ENCODE data around the gene KMT2B. TPM values are rescaled to one million over a fixed set of nuclear protein-coding genes. Genes with fewer than 3 reads are reported as not detected.

The KMT2B gene
- total and polyA plus RNA-seq, 2 donors (not counting 1 experiment from before 2014, with no cell fraction given), result 85.6 to 96.9 TPM

GRCh38 chr19:35780058-35780457 is 62.3 kb downstream of the KMT2B start:
- Histone ChIP-seq H4K20me1 (ENCODE audit: control insufficient read depth, insufficient read depth, low read length, poor library complexity, severe bottlenecking) (no peaks in the 10 kb centered on the region), H3K4me3 (ENCODE audit: control extremely low read depth in 1 of 5, extremely low read depth in 1 of 5, insufficient read depth in 1 of 5, low read depth in 2 of 5, low read length in 4 of 5) (no peak overlapping the region), H3K79me2 (ENCODE audit: control insufficient read depth, insufficient read depth, low read length) (peaks cover 4% of the 10 kb centered on the region), H3K4me1 (ENCODE audit: control insufficient read depth in 2 of 2, insufficient read depth in 2 of 2, low read length in 2 of 2) (peaks cover 6 to 10% of the 10 kb centered on the region in 2 donors), H3K36me3 (replicated peaks in 1 of 2; ENCODE audit: control extremely low read depth in 1 of 2, control insufficient read depth in 1 of 2, extremely low read depth in 1 of 2, insufficient read depth in 2 of 2, low read length in 1 of 2) (peaks cover 0 to 5% of the 10 kb centered on the region in 2 experiments), H3K9me3 (ENCODE audit: control extremely low read depth in 1 of 3, control insufficient read depth in 2 of 3, insufficient read depth in 1 of 3, low read length in 2 of 3) (no peaks in the 10 kb centered on the region), H3K4me2 (replicated peaks; ENCODE audit: low read depth, low read length, poor library complexity, severe bottlenecking) (no peak overlapping the region), H3K9ac (ENCODE audit: low read length) (no peak overlapping the region), H2AFZ (ENCODE audit: insufficient read depth, low read depth, low read length, poor library complexity, severe bottlenecking) (no peak overlapping the region), H3K27me3 (replicated peaks in 1 of 4; ENCODE audit: control extremely low read depth in 1 of 4, control insufficient read depth in 3 of 4, insufficient read depth in 4 of 4, low read length in 3 of 4) (no peaks in the 10 kb centered on the region), H3K27ac (ENCODE audit: low read length in 2 of 2) (no peak overlapping the region)
- POLR2A ChIA-PET, result no interaction called here
- H3K4me3 Mint-ChIP-seq, result no peak overlapping the region
- H3K27me3 Mint-ChIP-seq, result no peaks in the 10 kb centered on the region
- no peaks in the 10 kb centered on the region for H3K9me3 Mint-ChIP-seq (ENCODE audit: insufficient read depth)
- DNase-seq (no peak), ATAC-seq (ENCODE audit: low read depth) (no peak)
- CTCF ChIA-PET, result no interaction called here
- intact Hi-C loops (cut with micrococcal nuclease), result no loop called here
- WGBS (ENCODE audit: insufficient coverage), result 100% methylated on average over 11 of the region's 16 CpGs
- peaks cover 4% of the 10 kb centered on the region for H3K4me1 Mint-ChIP-seq
- H3K27ac Mint-ChIP-seq, result no peak overlapping the region
- TF ChIP-seq EZH2 (IDR thresholded peaks at IDR 0.05; ENCODE audit: borderline replicate concordance, insufficient read depth, low read depth, low read length, poor library complexity, severe bottlenecking), result no peak
- TF ChIP-seq, protein P1, sequence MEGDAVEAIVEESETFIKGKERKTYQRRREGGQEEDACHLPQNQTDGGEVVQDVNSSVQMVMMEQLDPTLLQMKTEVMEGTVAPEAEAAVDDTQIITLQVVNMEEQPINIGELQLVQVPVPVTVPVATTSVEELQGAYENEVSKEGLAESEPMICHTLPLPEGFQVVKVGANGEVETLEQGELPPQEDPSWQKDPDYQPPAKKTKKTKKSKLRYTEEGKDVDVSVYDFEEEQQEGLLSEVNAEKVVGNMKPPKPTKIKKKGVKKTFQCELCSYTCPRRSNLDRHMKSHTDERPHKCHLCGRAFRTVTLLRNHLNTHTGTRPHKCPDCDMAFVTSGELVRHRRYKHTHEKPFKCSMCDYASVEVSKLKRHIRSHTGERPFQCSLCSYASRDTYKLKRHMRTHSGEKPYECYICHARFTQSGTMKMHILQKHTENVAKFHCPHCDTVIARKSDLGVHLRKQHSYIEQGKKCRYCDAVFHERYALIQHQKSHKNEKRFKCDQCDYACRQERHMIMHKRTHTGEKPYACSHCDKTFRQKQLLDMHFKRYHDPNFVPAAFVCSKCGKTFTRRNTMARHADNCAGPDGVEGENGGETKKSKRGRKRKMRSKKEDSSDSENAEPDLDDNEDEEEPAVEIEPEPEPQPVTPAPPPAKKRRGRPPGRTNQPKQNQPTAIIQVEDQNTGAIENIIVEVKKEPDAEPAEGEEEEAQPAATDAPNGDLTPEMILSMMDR (IDR thresholded peaks at IDR 0.05), result no peak

DNA sequence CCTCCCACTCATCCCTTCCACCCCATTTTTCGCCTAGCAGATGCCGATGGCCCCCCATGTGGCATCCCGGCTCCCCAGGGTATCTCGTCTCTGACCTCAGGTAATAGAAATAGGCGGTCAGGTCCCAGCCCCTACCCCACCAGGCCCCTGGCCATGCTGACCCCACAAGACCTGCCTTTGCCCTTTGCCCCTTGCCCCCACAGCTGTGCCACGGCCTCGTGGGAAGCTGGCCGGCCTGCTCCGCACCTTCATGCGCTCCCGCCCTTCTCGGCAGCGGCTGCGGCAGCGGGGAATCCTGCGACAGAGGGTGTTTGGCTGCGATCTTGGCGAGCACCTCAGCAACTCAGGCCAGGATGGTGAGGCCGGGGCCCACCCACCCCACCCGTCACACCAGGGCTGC is 62.9 kb downstream of the KMT2B start:
- H3K27ac Mint-ChIP-seq, result no peak overlapping the region
- Histone ChIP-seq H3K4me2 (replicated peaks; ENCODE audit: low read depth, low read length, poor library complexity, severe bottlenecking) (no peak overlapping the region), H3K4me3 (ENCODE audit: control extremely low read depth in 1 of 5, extremely low read depth in 1 of 5, insufficient read depth in 1 of 5, low read depth in 2 of 5, low read length in 4 of 5) (no peak overlapping the region), H3K4me1 (ENCODE audit: control insufficient read depth in 2 of 2, insufficient read depth in 2 of 2, low read length in 2 of 2) (peaks cover 6 to 8% of the 10 kb centered on the region in 2 donors), H3K9me3 (ENCODE audit: control extremely low read depth in 1 of 3, control insufficient read depth in 2 of 3, insufficient read depth in 1 of 3, low read length in 2 of 3) (no peaks in the 10 kb centered on the region), H2AFZ (ENCODE audit: insufficient read depth, low read depth, low read length, poor library complexity, severe bottlenecking) (no peak overlapping the region), H3K79me2 (ENCODE audit: control insufficient read depth, insufficient read depth, low read length) (peaks cover 4% of the 10 kb centered on the region), H3K27me3 (replicated peaks in 1 of 4; ENCODE audit: control extremely low read depth in 1 of 4, control insufficient read depth in 3 of 4, insufficient read depth in 4 of 4, low read length in 3 of 4) (no peaks in the 10 kb centered on the region), H3K27ac (ENCODE audit: low read length in 2 of 2) (no peak overlapping the region), H3K36me3 (replicated peaks in 1 of 2; ENCODE audit: control extremely low read depth in 1 of 2, control insufficient read depth in 1 of 2, extremely low read depth in 1 of 2, insufficient read depth in 2 of 2, low read length in 1 of 2) (peaks cover 0 to 5% of the 10 kb centered on the region in 2 experiments), H4K20me1 (ENCODE audit: control insufficient read depth, insufficient read depth, low read length, poor library complexity, severe bottlenecking) (no peaks in the 10 kb centered on the region), H3K9ac (ENCODE audit: low read length) (no peak overlapping the region)
- CTCF ChIA-PET, result no interaction called here
- no peak for ATAC-seq (ENCODE audit: low read depth)
- H3K9me3 Mint-ChIP-seq (ENCODE audit: insufficient read depth), result no peaks in the 10 kb centered on the region
- H3K27me3 Mint-ChIP-seq, result no peaks in the 10 kb centered on the region
- POLR2A ChIA-PET, result no interaction called here
- no peak for DNase-seq
- TF ChIP-seq, protein P1 (IDR thresholded peaks at IDR 0.05), result no peak
- TF ChIP-seq EZH2 (IDR thresholded peaks at IDR 0.05; ENCODE audit: borderline replicate concordance, insufficient read depth, low read depth, low read length, poor library complexity, severe bottlenecking), result no peak
- 97% methylated on average over 18 of the region's 20 CpGs for WGBS (ENCODE audit: insufficient coverage)
- intact Hi-C loops (cut with micrococcal nuclease), result no loop called here
- no peak overlapping the region for H3K4me3 Mint-ChIP-seq
- H3K4me1 Mint-ChIP-seq, result peaks cover 2% of the 10 kb centered on the region
